ENCODE measurements around the gene FAT3. TPM values are rescaled to one million over a fixed set of nuclear protein-coding genes. Genes with fewer than 3 reads are reported as not detected.

Gene FAT3
- total and polyA plus RNA-seq, 10 of the 15 experiments (the other 5 are each of a cell fraction or from before 2014, with no cell fraction given) = under 0.01 to 0.04 (median 0.01) TPM; not detected in 7

DNA sequence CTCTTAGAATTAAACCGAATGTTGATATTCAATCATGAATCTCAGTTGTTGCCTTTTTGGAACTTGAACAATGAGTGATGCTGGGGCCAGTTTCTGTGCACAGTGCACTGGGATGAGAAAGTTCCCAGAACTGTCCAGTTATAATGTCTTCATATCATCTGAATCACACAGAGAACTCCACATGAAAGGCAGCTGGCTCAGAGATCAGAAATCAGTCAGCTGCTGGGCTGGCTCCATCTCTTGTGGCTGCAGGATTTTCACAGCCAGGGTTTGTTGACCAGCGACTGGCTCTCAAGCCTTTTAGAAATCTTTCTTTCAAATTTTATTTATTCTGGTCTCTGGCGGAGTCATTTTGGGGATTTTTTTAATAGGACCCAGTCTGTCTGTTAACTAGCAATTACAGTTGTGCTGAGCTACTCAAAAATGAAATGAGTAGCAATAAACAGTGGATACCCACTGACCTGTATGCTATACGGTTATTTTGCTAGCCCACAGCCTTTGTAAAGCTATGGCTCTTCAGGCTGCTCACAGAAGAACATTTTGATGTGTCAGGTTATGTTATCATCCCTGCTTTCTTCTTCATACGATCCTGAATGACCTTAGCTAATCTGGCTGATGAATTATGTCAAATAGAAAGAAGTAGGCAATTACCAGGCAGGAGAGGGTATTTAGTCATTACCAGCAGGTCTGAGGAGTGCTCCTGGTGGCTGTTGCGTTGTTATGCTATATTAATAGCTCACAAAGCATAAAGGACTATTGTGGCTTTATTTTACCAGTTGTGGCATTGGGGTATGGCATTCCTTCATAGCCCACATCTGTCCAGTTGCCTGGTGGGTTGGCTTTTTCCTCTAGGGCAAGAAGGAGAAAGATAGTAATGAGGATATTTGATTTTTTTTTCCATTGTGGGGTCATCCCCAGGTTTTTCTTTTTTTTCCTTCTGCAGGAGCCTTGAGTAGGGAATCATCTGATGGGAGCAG, 3.6 kb downstream of the FAT3 start:
- TF ChIP-seq, protein P1, sequence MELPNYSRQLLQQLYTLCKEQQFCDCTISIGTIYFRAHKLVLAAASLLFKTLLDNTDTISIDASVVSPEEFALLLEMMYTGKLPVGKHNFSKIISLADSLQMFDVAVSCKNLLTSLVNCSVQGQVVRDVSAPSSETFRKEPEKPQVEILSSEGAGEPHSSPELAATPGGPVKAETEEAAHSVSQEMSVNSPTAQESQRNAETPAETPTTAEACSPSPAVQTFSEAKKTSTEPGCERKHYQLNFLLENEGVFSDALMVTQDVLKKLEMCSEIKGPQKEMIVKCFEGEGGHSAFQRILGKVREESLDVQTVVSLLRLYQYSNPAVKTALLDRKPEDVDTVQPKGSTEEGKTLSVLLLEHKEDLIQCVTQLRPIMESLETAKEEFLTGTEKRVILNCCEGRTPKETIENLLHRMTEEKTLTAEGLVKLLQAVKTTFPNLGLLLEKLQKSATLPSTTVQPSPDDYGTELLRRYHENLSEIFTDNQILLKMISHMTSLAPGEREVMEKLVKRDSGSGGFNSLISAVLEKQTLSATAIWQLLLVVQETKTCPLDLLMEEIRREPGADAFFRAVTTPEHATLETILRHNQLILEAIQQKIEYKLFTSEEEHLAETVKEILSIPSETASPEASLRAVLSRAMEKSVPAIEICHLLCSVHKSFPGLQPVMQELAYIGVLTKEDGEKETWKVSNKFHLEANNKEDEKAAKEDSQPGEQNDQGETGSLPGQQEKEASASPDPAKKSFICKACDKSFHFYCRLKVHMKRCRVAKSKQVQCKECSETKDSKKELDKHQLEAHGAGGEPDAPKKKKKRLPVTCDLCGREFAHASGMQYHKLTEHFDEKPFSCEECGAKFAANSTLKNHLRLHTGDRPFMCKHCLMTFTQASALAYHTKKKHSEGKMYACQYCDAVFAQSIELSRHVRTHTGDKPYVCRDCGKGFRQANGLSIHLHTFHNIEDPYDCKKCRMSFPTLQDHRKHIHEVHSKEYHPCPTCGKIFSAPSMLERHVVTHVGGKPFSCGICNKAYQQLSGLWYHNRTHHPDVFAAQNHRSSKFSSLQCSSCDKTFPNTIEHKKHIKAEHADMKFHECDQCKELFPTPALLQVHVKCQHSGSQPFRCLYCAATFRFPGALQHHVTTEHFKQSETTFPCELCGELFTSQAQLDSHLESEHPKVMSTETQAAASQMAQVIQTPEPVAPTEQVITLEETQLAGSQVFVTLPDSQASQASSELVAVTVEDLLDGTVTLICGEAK (IDR thresholded peaks at IDR 0.05; ENCODE audit: borderline replicate concordance) = no peak
- no peak for TF ChIP-seq RBBP5 (conservative IDR thresholded peaks at IDR 0.05)
- TF ChIP-seq, protein P2, sequence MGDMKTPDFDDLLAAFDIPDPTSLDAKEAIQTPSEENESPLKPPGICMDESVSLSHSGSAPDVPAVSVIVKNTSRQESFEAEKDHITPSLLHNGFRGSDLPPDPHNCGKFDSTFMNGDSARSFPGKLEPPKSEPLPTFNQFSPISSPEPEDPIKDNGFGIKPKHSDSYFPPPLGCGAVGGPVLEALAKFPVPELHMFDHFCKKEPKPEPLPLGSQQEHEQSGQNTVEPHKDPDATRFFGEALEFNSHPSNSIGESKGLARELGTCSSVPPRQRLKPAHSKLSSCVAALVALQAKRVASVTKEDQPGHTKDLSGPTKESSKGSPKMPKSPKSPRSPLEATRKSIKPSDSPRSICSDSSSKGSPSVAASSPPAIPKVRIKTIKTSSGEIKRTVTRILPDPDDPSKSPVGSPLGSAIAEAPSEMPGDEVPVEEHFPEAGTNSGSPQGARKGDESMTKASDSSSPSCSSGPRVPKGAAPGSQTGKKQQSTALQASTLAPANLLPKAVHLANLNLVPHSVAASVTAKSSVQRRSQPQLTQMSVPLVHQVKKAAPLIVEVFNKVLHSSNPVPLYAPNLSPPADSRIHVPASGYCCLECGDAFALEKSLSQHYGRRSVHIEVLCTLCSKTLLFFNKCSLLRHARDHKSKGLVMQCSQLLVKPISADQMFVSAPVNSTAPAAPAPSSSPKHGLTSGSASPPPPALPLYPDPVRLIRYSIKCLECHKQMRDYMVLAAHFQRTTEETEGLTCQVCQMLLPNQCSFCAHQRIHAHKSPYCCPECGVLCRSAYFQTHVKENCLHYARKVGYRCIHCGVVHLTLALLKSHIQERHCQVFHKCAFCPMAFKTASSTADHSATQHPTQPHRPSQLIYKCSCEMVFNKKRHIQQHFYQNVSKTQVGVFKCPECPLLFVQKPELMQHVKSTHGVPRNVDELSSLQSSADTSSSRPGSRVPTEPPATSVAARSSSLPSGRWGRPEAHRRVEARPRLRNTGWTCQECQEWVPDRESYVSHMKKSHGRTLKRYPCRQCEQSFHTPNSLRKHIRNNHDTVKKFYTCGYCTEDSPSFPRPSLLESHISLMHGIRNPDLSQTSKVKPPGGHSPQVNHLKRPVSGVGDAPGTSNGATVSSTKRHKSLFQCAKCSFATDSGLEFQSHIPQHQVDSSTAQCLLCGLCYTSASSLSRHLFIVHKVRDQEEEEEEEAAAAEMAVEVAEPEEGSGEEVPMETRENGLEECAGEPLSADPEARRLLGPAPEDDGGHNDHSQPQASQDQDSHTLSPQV (IDR thresholded peaks at IDR 0.05) = no peak
- no peak for TF ChIP-seq ZNF24 (IDR thresholded peaks at IDR 0.05)
- no peak for TF ChIP-seq POLR2A (IDR thresholded peaks at IDR 0.05; ENCODE audit: low read depth, low read length)
- TF ChIP-seq, protein P3, sequence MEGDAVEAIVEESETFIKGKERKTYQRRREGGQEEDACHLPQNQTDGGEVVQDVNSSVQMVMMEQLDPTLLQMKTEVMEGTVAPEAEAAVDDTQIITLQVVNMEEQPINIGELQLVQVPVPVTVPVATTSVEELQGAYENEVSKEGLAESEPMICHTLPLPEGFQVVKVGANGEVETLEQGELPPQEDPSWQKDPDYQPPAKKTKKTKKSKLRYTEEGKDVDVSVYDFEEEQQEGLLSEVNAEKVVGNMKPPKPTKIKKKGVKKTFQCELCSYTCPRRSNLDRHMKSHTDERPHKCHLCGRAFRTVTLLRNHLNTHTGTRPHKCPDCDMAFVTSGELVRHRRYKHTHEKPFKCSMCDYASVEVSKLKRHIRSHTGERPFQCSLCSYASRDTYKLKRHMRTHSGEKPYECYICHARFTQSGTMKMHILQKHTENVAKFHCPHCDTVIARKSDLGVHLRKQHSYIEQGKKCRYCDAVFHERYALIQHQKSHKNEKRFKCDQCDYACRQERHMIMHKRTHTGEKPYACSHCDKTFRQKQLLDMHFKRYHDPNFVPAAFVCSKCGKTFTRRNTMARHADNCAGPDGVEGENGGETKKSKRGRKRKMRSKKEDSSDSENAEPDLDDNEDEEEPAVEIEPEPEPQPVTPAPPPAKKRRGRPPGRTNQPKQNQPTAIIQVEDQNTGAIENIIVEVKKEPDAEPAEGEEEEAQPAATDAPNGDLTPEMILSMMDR (IDR thresholded peaks at IDR 0.05 in 2 of 3, conservative IDR thresholded peaks at IDR 0.05 in 1 of 3; ENCODE audit: control insufficient read depth in 2 of 3, extremely low read depth in 1 of 3, insufficient read depth in 1 of 3, low read depth in 3 of 3, low read length in 3 of 3) = no peak
- no peak for TF ChIP-seq CEBPB (IDR thresholded peaks at IDR 0.05; ENCODE audit: borderline replicate concordance in 1 of 2, low read depth in 2 of 2, low read length in 2 of 2)
- TF ChIP-seq NR2C1 (IDR thresholded peaks at IDR 0.05) = no peak
- TF ChIP-seq IKZF1 (conservative IDR thresholded peaks at IDR 0.05) = no peak
- no peak for TF ChIP-seq FOXM1 (IDR thresholded peaks at IDR 0.05; ENCODE audit: low read depth, low read length)
- no peak for TF ChIP-seq LARP7 (IDR thresholded peaks at IDR 0.05)
- TF ChIP-seq TARDBP (IDR thresholded peaks at IDR 0.05; ENCODE audit: borderline replicate concordance) = no peak
- no peak for TF ChIP-seq ASH2L (IDR thresholded peaks at IDR 0.05; ENCODE audit: borderline replicate concordance, low read depth)
- no peak for TF ChIP-seq SMC3 (IDR thresholded peaks at IDR 0.05; ENCODE audit: borderline replicate concordance, low read length)
- WGBS (ENCODE audit: insufficient coverage, insufficient replicate concordance, low lambda C conversion rate, missing lambda C conversion rate) = under 1% methylated on average over 6 of the region's 6 CpGs
- no peak overlapping the region for H2AFZ ChIP-seq (ENCODE audit: control insufficient read depth, low read depth, low read length)
- ChIA-PET CTCF (no interaction called here), SMC1A (ENCODE audit: uncharacterized antibody, unreplicated experiment) (no interaction called here), RAD21 (ENCODE audit: unreplicated experiment) (no interaction called here), POLR2A (no interaction called here)
- no peak overlapping the region for H3K4me3 ChIP-seq
- FAIRE-seq (no peak), DNase-seq (ENCODE audit: low read depth, low spot score) (no peak), ATAC-seq (no peak)
- no TSS peak for BruUV-seq (replicated peaks)
- H4K20me1 ChIP-seq (ENCODE audit: control insufficient read depth, insufficient read depth) = no peaks in the 10 kb centered on the region
- H3K79me2 ChIP-seq (ENCODE audit: control insufficient read depth, insufficient read depth, low read length) = no peaks in the 10 kb centered on the region
- H3K36me3 ChIP-seq (ENCODE audit: control insufficient read depth in 2 of 2, insufficient read depth in 2 of 2, low read length in 1 of 2) = no peaks in the 10 kb centered on the region
- in situ Hi-C loops (cut with MboI) (no loop called here), intact Hi-C loops (cut with micrococcal nuclease; ENCODE audit: unreplicated experiment) (no loop called here)
- no peaks in the 10 kb centered on the region for H3K9me3 ChIP-seq (replicated peaks; ENCODE audit: control insufficient read depth, insufficient read depth, low read length)
- peaks cover 4 to 9% of the 10 kb centered on the region in 2 experiments; a peak in 3 of 4 replicates for H3K27me3 ChIP-seq (replicated peaks in 1 of 2; ENCODE audit: control insufficient read depth in 2 of 2, insufficient read depth in 2 of 2, low read length in 1 of 2)
- no peak overlapping the region for H3K27ac ChIP-seq (ENCODE audit: control insufficient read depth, insufficient read depth)
- no peak overlapping the region for H3K9ac ChIP-seq (ENCODE audit: control insufficient read depth, insufficient read depth, low read length)
- H3K4me2 ChIP-seq (ENCODE audit: control insufficient read depth, insufficient read depth) = no peak overlapping the region
- no peaks in the 10 kb centered on the region for H3K4me1 ChIP-seq (ENCODE audit: control insufficient read depth, insufficient read depth, low read length)
